Fibroblast of mammary gland (primary cell): ENCODE results near the gene ZNF839.

Source experiments
- DNase-seq: peaks from one replicate; pipeline ENCODE4 v3.0.0-alpha.2; 2010; ENCODE audit warnings: low read depth
- H3K4me3 ChIP-seq: 2 replicates; pipeline ENCODE4 v1.5.1; 2011; ENCODE audit warnings: low read depth, mild to moderate bottlenecking, low read length, moderate library complexity; ENCODE audit not compliant: control insufficient read depth
- CTCF ChIP-seq: conservative IDR thresholded peaks from 2 replicates; pipeline ENCODE4 v1.5.1; 2011; ENCODE audit warnings: low read depth, low read length, inconsistent platforms; ENCODE audit not compliant: control insufficient read depth, insufficient read depth

ZNF839 gene

GRCh38 chr14:102319351-102320032, at the start of gene ZNF839:
Gene ZNF839 (plus strand): TSS chr14:102319746. CDS start chr14:102319766, 20 bp downstream.
- TF ChIP-seq CTCF: no peak
- peak; percentile 88 for DNase-seq
- H3K4me3 ChIP-seq: peak within 1 kb of the TSS; percentile 58

- peak; percentile 72 for DNase-seq
- TF ChIP-seq CTCF: no peak
- no peak overlapping the region for H3K4me3 ChIP-seq
Observed at GRCh38 chr14:102272392-102272791, 47.2 kb upstream of the ZNF839 start.

- peak; percentile 63 for DNase-seq
- no peak overlapping the region for H3K4me3 ChIP-seq
- TF ChIP-seq CTCF: no peak
Observed at GRCh38 chr14:102275866-102276265, 43.7 kb upstream of the ZNF839 start.

- no peak overlapping the region for H3K4me3 ChIP-seq
- TF ChIP-seq CTCF: no peak
- peak; percentile 19 for DNase-seq
Observed at GRCh38 chr14:102277874-102278630, 41.5 kb upstream of the ZNF839 start.

- no peak for DNase-seq
- no peak overlapping the region for H3K4me3 ChIP-seq
- TF ChIP-seq CTCF: no peak
Observed at GRCh38 chr14:102278631-102278935, 41.0 kb upstream of the ZNF839 start.

GRCh38 chr14:102279282-102279681, 40.3 kb upstream of the ZNF839 start:
- TF ChIP-seq CTCF: no peak
- no peak for DNase-seq
- no peak overlapping the region for H3K4me3 ChIP-seq
